ENCODE results near the gene ZNF384. TPM values are rescaled to one million over a fixed set of nuclear protein-coding genes. Genes with fewer than 3 reads are reported as not detected.

The ZNF384 gene
- total RNA-seq, 1 donor from 2014 or later: 53.6 TPM

- Histone ChIP-seq H3K4me3 (no peak overlapping the region), H3K27ac (no peak overlapping the region), H3K36me3 (no peaks in the 10 kb centered on the region), H3K9me3 (no peaks in the 10 kb centered on the region), H3K4me1 (no peaks in the 10 kb centered on the region), H3K27me3 (no peaks in the 10 kb centered on the region)
- ATAC-seq: no peak
- intact Hi-C loops (cut with DNase I): no loop called here
- DNase-seq: no peak
- TF ChIP-seq, protein P1, sequence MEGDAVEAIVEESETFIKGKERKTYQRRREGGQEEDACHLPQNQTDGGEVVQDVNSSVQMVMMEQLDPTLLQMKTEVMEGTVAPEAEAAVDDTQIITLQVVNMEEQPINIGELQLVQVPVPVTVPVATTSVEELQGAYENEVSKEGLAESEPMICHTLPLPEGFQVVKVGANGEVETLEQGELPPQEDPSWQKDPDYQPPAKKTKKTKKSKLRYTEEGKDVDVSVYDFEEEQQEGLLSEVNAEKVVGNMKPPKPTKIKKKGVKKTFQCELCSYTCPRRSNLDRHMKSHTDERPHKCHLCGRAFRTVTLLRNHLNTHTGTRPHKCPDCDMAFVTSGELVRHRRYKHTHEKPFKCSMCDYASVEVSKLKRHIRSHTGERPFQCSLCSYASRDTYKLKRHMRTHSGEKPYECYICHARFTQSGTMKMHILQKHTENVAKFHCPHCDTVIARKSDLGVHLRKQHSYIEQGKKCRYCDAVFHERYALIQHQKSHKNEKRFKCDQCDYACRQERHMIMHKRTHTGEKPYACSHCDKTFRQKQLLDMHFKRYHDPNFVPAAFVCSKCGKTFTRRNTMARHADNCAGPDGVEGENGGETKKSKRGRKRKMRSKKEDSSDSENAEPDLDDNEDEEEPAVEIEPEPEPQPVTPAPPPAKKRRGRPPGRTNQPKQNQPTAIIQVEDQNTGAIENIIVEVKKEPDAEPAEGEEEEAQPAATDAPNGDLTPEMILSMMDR (IDR thresholded peaks at IDR 0.05): no peak
Measured at GRCh38 chr12:6640497-6640896, 48.7 kb downstream of the ZNF384 start.

DNA sequence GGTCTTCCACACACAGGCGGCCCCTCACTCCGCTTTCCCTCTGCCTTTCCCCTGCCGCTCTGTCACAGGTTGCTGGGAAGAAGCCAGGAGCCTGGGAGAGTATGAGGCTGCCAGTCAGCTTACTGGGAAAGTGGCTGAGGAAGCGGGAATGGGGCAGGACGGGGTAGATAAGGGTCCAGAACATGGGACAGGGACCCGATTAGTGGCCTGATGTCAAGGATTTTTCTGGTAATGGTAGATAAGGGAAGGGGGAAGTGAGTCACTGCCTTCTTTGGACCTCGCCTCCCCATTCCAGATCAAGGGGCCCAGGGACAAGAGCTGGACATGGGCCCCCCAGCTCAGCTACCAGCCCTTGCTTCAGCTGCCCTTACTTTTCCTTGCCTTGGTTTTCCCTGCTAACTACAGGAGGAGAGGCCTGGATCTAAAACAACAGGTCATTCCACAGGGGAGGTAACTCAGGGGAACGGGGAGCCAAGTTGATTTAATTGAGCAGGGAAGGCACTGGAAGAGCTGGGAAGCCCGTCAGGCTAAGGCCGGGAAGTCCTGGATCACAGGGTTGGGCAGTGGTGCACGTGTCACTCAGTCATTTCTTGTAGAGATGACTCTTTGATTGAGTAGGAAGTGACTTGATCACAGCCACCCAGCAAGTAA lies 49.9 kb downstream of the ZNF384 start:
- Histone ChIP-seq H3K27me3 (no peaks in the 10 kb centered on the region), H3K36me3 (no peaks in the 10 kb centered on the region), H3K4me1 (no peaks in the 10 kb centered on the region), H3K27ac (no peak overlapping the region), H3K4me3 (no peak overlapping the region), H3K9me3 (no peaks in the 10 kb centered on the region)
- no peak for ATAC-seq
- intact Hi-C loops (cut with DNase I): no loop called here
- no peak for DNase-seq
- TF ChIP-seq, protein P1 (IDR thresholded peaks at IDR 0.05): no peak

- H3K9me3 ChIP-seq: no peaks in the 10 kb centered on the region
- DNase-seq: no peak
- no peak overlapping the region for H3K4me3 ChIP-seq
- no peaks in the 10 kb centered on the region for H3K27me3 ChIP-seq
- peak; percentile 17 for ATAC-seq
- no peaks in the 10 kb centered on the region for H3K4me1 ChIP-seq
- H3K27ac ChIP-seq: no peak overlapping the region
- TF ChIP-seq, protein P1 (IDR thresholded peaks at IDR 0.05): no peak
- intact Hi-C loops (cut with DNase I): no loop called here
- H3K36me3 ChIP-seq: no peaks in the 10 kb centered on the region
Measured at GRCh38 chr12:6638305-6638704, 50.9 kb downstream of the ZNF384 start.

- no peaks in the 10 kb centered on the region for H3K36me3 ChIP-seq
- DNase-seq (no peak), ATAC-seq (peak; percentile 69)
- H3K4me3 ChIP-seq: peak within 1 kb of the TSS; percentile 4
- peak within 1 kb of the TSS; percentile 32 for H3K27ac ChIP-seq
- intact Hi-C loops (cut with DNase I): no loop called here
- no peaks in the 10 kb centered on the region for H3K27me3 ChIP-seq
- H3K9me3 ChIP-seq: no peaks in the 10 kb centered on the region
- TF ChIP-seq, protein P1 (IDR thresholded peaks at IDR 0.05): no peak
- no peaks in the 10 kb centered on the region for H3K4me1 ChIP-seq
Measured at GRCh38 chr12:6635856-6636531, 53.2 kb downstream of the ZNF384 start, which contains the start of gene LPAR5. TSS of gene LPAR5 (minus strand) at chr12:6635959. CDS start at chr12:6621248, 14,711 bp downstream.

DNA sequence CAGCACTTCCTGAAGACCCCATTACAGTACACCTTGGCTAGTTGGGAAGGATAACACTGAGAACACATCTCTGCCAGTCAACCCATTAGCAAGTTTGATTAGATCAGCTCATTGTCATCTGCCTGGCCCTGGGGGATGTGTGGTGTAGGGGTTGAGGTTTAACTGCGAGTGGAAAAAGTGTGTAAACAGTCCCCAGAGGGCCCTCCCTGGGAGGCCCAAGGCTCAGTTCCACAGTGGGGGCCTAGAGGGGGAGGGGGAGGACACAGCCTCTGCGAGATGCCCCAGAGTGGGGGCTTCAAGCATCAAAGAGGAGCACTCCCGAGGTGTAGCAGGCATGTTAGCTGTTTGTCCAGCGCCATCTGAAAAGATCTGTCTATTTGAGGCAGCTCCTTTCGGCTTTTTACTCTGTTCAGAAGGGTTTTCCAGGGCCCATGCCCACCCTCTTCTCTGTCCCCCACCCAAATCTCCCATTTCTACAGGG lies 53.8 kb downstream of the ZNF384 start:
- H3K36me3 ChIP-seq: no peaks in the 10 kb centered on the region
- ATAC-seq (peak; percentile 15), DNase-seq (no peak)
- TF ChIP-seq, protein P1 (IDR thresholded peaks at IDR 0.05): no peak
- H3K27ac ChIP-seq: peak overlapping the region; percentile 32
- intact Hi-C loops (cut with DNase I): no loop called here
- H3K4me3 ChIP-seq: peak overlapping the region; percentile 4
- H3K27me3 ChIP-seq: no peaks in the 10 kb centered on the region
- H3K4me1 ChIP-seq: no peaks in the 10 kb centered on the region
- no peaks in the 10 kb centered on the region for H3K9me3 ChIP-seq

Data from upper lobe of right lung (tissue), 1 donor.